GM19193 (cell line): ENCODE measurements around the gene ATP6V0C.

Experiments used
- POLR2A ChIP-seq: IDR thresholded peaks from 4 replicates; pipeline ENCODE4 v1.6.1; 2011; ENCODE audit not compliant: insufficient read depth, insufficient read length; ENCODE audit errors: extremely low read depth

The ATP6V0C gene

DNA sequence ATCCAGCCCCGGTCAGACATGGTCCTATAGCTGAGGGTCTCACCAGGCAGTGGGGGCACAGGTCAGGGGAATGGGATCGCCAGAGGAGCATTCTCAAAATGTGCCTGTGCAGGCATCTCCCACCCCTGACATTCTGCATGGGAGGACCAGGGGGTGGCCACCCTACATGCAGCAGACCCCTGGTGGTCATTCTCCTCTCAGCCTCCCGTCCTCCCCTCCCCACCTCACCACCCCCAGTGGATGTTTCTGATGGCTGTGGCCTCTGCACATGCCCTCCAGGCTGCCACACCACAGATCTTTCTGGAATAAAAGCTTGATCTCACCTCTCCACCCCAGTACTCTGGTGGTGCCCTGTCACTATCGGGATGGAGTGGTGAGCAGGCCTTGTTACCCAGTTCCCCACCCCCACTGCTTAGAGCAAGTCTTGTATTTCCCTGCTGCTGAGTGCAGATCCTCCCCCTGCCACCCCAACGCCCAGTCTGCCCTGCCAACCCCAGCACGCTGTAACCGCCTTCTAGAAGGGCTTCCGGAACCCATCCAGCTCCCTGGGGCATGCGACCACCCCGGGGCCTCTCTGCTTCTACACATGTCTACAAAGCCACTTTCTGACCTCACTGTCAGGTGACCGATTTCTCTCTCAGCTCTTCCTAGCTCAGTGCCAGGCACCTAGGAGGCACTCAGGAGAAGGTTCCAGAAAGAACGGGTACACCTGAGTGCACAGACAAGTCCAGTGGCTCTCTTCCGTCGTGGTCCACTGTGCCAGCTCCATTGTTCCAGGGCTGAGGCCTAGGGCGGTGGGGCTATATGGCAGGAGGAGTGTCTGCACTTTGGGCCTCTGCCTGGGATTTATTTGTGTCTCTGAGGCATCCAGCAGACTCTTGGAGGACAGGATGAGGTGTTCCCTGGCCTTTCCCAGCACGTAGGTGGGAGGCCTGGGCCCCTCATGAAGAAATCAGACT lies 29.5 kb upstream of the ATP6V0C start:
- no peak for TF ChIP-seq POLR2A

DNA sequence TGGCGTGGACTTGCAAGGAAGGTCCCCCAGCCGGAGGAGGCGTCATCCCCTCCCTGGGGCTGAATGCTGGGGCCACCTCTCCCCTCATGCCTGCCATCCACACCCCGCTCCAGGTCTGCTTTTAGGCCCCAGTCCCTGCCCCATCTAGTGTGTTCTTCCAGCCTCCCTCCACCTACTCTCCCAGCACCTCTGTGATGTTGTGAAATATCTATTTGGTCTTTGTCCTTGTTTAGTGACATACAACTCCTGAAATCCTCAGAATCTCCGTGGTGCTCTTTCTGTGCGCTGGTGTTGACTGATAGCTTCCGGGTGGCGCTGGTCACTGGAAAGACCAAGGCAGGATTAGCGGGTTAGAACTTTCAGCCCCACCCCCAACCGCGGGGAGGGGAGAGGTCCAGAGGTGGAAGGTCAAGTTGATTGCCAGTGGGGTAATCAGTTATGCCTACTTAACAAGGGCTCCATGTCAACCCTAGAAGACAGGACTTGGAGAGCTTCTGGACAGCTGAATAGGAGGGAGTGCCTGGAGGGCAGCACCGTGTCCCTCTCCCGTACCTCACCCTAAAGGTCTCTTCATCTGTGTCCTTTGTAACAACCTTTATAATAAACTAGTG lies 28.7 kb upstream of the ATP6V0C start:
- no peak for TF ChIP-seq POLR2A

DNA sequence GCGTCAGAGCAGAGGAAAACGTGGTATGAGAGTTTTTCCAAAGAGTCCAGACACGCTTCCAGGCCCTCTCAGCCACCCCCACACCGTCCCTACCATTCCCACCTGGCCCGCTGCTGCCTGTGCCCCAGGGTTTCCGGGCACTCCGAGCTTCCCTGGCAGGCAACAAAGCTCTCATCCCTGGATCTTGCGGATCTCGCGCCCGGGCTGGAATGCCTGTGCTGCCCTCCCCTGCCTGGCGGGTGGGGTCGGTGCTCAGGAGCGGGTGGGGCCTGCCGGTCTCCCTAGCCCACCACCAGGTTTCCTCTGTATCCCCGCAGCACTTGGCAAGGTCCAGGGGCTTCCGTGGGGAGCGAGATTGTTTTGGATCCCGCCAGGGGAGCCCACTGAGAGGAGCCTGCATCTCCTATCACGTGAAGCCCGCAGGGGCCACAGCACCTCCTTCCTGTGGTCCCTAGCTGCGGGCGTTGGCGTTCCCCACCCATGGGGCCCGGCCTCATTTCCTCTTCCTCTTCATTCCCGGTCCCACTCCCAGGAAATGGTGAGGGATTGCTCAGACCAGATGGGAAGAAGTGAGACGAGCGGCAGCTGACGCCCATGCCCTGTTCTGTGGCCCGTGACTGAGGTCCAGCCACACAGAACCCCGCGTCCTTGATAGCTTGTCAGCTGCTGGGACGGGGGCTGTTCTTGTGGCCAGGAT lies 27.8 kb upstream of the ATP6V0C start:
- no peak for TF ChIP-seq POLR2A

DNA sequence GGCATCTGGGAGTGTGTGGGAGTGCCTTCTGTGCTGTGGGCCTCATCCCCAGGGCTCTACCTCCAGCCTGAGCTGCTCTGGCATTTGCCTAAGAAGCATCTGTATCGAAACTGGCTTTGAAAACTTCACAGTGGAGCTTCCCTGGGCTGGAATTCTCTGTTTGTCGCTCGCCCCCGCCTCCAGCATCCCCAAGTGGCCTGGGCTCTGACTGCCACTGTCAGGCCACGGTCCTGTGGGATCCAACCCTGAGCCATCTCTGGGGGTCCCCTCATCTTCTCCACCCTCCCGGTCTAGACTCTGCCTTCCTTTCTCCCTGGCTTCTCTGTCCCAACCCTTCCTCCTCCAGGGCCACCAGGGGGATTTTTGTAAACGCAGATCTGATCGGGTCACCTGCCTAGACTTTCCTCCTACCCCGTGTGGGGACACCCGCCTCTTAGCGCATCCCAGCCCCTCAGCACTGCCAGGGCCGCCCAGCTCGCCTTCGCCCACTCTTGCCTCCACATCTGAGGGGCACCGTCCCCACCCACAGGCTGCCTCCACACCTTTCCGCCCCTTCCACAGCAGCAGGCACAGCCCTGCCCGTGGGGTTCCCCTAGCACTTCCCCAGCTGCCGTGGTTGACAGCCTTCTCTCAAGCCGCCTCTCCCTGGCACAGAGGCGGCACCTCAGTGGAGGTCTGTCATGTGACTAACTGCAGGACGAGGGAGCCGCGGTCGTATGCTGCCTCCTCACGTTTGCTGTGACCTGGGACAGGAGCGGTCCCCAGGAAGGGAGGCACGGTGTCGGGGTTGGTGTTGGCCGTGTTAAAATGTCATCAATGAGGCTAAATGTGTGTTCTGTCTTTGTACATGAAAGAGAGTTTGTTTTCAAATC lies 26.9 kb upstream of the ATP6V0C start:
- TF ChIP-seq POLR2A, result no peak

DNA sequence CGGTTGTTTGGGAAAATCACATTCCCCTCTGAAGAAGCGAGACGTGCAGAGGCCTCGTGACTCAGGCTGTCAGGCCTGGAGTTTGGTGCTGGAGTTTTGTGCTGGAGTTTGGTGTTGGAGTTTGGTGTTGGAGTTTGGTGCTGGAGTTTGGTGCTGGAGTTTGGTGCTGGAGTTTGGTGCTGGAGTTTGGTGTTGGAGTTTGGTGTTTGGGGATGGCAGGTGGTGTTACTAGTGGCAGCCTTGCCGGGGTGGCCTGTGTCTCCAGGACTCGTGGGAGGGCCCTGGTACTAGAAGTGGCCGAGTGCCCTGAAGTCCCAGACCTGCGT lies 26.3 kb upstream of the ATP6V0C start:
- TF ChIP-seq POLR2A, result no peak

DNA sequence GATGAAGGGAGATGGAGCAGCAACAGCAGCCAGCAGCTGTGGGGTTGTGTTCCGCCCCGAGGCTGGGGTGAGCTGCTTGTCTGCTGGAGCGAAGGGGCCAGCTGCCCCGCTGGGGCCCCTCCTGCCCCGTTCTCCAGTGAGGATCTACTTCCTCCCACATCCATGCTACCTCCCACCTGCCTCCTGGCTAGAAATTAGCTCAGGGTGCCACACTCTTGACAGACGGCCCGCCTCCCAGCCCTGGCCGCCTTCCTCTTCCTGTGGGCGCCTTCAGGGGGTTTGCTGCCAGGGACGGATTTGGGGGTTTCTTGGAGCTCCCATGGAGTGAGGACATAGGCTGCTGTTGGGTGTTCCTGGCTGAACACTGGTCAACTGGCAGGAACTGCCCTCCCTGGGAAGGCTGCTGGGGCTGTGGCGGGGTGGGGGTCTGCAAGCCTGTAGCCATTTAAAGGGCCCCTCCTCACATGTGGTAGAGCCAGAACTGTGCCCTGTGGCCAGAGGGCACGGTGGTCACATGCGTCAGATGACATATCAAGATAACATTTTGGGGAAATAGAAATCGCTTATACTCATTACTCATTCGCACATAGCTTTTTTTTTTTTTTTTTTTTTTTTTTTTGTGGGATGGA lies 25.7 kb upstream of the ATP6V0C start:
- TF ChIP-seq POLR2A, result no peak

DNA sequence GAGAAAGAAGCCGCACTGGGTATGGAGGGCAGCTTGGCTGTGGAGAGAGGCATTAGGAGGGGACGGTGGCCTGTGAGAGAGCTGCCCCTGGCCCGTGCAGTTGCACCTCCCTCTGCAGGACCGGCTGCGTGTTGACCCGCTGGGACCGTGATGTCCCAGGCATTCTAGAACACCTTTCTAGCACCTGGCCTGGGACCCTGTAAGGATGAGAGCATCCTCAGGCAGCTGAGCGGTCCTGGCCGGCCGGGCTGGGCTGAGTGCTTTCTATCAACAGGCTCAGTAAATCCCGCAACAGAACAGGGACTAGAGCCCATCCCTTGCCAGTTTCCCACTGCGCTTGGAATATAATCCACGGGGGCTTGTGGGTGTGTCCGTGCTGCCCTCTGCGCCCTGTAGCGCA lies 24.2 kb upstream of the ATP6V0C start:
- TF ChIP-seq POLR2A, result no peak

DNA sequence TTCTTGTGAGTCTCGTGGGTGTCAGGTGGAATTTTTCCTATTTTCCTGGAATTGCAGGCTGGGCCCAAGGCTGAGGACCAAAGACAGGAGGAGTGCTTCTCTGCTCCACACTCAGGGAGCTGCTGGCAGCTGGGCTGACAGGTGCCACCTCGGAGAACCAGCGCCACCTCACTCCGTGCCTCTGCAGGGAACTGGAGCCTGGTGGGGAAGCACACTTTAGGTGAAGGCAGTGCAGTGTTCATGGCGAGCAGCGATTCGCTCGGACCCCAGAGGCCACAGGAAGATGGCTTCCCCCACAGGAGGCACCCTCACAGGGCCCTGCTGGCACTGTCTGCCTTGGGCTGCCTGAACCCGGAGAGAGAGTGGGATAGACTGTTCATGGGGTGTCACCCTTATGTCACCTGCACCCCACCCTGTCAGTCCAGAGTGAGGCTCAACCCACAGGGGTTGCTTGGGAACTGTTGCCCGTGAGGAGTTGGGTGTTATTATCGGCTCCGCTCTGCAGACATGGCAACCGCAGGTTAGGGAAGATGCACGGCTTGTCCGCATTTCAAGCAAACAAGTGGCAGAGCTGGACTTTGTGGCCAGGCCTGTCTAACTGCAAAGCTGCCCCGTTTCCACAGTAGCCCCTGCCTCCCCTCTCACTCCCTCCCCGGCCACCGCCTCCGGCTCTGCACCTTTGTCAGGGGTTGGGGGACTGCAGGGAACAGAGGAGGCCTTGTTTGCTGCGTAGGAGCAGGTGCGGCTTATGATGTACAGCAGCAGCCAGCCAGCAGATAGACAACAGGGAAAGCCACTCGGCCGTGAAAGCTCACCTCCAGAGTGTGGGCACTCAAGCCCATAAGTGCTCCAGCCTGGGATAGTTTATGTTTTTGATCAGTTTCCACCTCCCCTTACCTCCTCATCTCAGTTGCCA lies 23.3 kb upstream of the ATP6V0C start:
- TF ChIP-seq POLR2A, result no peak

DNA sequence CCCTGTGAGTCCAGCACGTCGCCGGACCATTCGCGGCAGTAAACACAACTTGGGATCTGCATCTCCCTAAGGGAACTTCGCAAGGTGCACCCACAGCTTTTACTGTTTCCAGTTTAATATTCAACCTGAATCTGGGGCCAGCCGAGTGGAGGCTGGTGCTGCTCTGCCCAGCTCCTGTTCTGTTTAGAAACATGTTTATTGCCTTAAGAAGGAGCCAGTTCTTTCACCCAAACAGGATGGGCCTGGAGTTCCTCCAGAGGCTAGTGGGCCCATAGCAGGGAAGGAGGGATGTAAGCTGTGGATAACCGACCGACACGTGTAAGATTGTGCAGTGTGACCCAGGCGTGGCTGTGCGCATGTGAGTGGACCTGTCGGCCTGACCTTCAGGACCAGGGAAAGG lies 21.5 kb upstream of the ATP6V0C start:
- TF ChIP-seq POLR2A, result no peak

DNA sequence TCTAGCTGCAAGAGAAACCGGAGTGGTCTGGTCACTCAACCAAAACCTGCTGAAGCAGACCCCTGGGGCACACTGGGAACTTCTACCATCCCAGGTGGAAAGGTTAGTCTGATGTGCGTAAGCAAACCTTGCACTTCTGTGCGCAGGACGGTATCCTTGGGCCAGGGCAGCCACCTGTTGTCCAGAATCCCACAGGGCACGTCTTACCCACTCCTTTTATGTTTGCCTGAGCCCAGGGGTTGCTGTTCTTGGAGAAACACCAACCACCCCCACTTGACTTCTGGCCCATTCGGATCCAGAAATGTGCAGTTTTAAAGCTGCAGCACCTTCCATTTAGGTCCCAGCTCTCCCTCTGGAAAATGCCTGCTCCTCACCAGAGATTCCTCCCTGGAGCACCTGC lies 20.1 kb upstream of the ATP6V0C start:
- no peak for TF ChIP-seq POLR2A

DNA sequence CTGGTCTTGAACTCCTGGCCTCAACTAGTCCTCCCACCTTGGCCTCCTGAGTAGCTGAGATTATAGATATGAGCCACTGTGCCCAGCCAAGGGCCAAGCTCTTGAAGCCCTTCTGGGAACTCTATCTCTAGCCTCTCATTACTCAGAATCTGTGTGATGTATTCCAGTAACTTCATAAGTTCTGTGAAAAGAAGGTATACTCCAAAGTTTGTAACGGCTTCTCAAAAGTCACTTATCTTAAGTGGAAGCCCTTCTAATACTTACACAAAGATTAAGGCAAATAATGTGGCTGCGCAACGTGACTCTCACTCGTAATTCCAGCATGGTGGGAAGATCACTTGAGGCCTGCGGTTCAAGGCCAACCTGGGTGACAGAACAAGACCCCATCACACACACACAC lies 19.1 kb upstream of the ATP6V0C start:
- no peak for TF ChIP-seq POLR2A

DNA sequence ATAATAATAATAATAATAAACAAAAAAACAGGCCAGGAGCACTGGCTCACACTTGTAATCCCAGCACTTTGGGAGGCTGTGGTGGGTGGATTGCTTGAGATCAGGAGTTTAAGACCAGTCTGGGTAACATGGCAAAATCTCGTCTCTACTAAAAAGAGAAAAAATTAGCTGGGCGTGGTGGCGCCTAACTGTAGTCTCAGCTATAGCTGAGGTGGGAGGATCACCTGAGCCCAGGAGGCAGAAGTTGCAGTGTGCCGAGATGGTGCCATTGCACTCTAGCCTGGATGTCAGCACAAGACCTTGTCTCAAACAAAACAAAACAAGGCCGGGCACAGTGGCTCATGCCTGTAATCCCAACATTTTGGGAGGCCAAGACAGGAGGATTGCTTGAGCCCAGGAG lies 18.7 kb upstream of the ATP6V0C start:
- TF ChIP-seq POLR2A, result no peak
